Fibroblast of skin of right biceps (primary cell): Measurements from ENCODE around the gene ZNF197.
"Not testable (repeated sequence)": the region's sequence is repeated elsewhere in the genome, so short reads cannot be mapped to it uniquely, and the experiment has no call there.

ENCODE experiments used
- DNase-seq: peaks from one replicate; pipeline ENCODE4 v3.0.0-alpha.2; 2013

ZNF197 gene

GRCh38 chr3:44624749-44625480 lies at the start of gene ZNF197:
ZNF197 (plus strand) TSS chr3:44625036; CDS start chr3:44629155, 4,119 bp downstream.
- DNase-seq: peak; percentile 94

- no peak for DNase-seq
Measured at GRCh38 chr3:44576613-44577012, 48.2 kb upstream of the ZNF197 start.

- DNase-seq: not testable (repeated sequence)
Measured at GRCh38 chr3:44577354-44577952, 47.4 kb upstream of the ZNF197 start.

GRCh38 chr3:44578316-44578715 lies 46.5 kb upstream of the ZNF197 start:
- DNase-seq: not testable (repeated sequence)

- DNase-seq: not testable (repeated sequence)
Measured at GRCh38 chr3:44578924-44579515, 45.8 kb upstream of the ZNF197 start.

- DNase-seq: not testable (repeated sequence)
Measured at GRCh38 chr3:44579749-44580148, 45.1 kb upstream of the ZNF197 start.

- not testable (repeated sequence) for DNase-seq
Measured at GRCh38 chr3:44580971-44581370, 43.9 kb upstream of the ZNF197 start.

- DNase-seq: peak; percentile 82
Measured at GRCh38 chr3:44584646-44585501, 40.0 kb upstream of the ZNF197 start, which contains the start of gene ZNF660. ZNF660 (plus strand) TSS chr3:44584964; CDS start chr3:44594194, 9,230 bp downstream.

- DNase-seq: no peak
Measured at GRCh38 chr3:44596621-44597020, 28.2 kb upstream of the ZNF197 start.

GRCh38 chr3:44601749-44602148 lies 23.1 kb upstream of the ZNF197 start:
- no peak for DNase-seq

- DNase-seq: no peak
Measured at GRCh38 chr3:44612678-44613077, 12.2 kb upstream of the ZNF197 start.

GRCh38 chr3:44628716-44629115 lies 3.9 kb downstream of the ZNF197 start:
- no peak for DNase-seq

GRCh38 chr3:44632193-44632592 lies 7.4 kb downstream of the ZNF197 start:
- no peak for DNase-seq

- no peak for DNase-seq
Measured at GRCh38 chr3:44642337-44642736, 17.5 kb downstream of the ZNF197 start.

GRCh38 chr3:44643024-44643423 lies 18.2 kb downstream of the ZNF197 start:
- no peak for DNase-seq

GRCh38 chr3:44647771-44648170 lies 22.9 kb downstream of the ZNF197 start:
- no peak for DNase-seq

- peak; percentile 89 for DNase-seq
Measured at GRCh38 chr3:44648564-44649229, 23.9 kb downstream of the ZNF197 start, which contains the start of gene ZNF35. ZNF35 (plus strand) TSS chr3:44648732; CDS start chr3:44651068, 2,336 bp downstream.

GRCh38 chr3:44649709-44650108 lies 24.9 kb downstream of the ZNF197 start:
- DNase-seq: no peak

- no peak for DNase-seq
Measured at GRCh38 chr3:44654039-44654438, 29.2 kb downstream of the ZNF197 start.

GRCh38 chr3:44659015-44659414 lies 34.2 kb downstream of the ZNF197 start:
- no peak for DNase-seq

GRCh38 chr3:44659434-44659833 lies 34.6 kb downstream of the ZNF197 start:
- no peak for DNase-seq

GRCh38 chr3:44661189-44661588 lies 36.4 kb downstream of the ZNF197 start:
- DNase-seq: no peak
